PFSK-1 (cell line): ENCODE data around the gene CTNNA1.

Experiments
- FOXP2 ChIP-seq: optimal IDR thresholded peaks from 2 replicates; pipeline ENCODE3; 2011; ENCODE audit warnings: borderline replicate concordance, control low read depth, inconsistent platforms; ENCODE audit not compliant: insufficient read depth; ENCODE audit errors: extremely low read length, extremely low read depth
- POLR2AphosphoS5 ChIP-seq: IDR thresholded peaks from 2 replicates; pipeline ENCODE4 v1.6.1; 2012; ENCODE audit warnings: low read depth, mild to moderate bottlenecking, control low read depth, low read length, moderate library complexity

DNA sequence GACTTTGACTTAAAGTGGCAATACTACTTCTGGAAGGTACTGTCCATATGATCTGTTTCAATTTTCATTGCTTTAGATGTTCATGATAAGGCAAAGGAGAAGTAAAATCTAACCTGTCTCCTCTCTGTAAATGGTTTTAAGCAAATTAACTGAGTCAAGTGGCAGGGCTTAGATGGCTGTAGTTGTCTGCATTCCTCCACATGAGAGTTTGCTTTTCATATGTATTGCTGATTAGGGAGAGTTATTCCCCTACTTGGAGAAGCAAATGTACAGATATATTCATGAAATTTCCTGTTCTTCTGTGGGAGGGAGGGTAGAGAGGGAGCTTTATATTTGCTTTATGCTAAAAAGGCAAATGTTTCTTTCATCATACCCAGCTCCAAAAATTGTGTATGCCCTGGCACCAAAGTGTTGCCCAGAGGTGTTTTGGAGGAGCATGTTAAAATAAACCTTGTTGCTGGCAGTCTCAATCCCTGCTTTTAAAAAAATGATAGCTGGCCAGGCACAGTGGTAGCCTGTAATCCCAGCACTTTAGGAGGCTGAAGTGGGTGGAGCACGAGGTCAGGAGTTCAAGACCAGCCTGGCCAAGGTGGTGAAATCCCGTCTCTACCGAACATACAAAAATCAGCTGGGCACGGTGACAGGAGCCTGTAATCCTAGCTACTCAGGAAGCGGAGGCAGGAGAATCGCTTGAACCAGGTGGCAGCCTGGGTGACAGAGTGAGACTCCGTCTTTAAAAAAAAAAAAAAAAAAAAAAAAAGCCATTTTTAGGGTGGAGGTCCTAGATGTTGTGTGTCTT lies 125.4 kb downstream of the CTNNA1 start:
- no peak for TF ChIP-seq POLR2AphosphoS5
- no peak for TF ChIP-seq FOXP2
